Left forelimb (tissue), 1 donor: ENCODE measurements around the gene SENP7.
"Not testable (repeated sequence)": the region's sequence is repeated elsewhere in the genome, so short reads cannot be mapped to it uniquely, and the experiment has no call there.

ENCODE experiments used
- DNase-seq: peaks from one replicate; pipeline ENCODE4 v3.0.0-alpha.2; 2018; ENCODE audit warnings: low spot score

SENP7 gene

GRCh38 chr3:101527906-101528305, 14.9 kb upstream of the SENP7 start:
- no peak for DNase-seq

GRCh38 chr3:101527441-101527840, 14.4 kb upstream of the SENP7 start:
- no peak for DNase-seq

GRCh38 chr3:101521211-101521701, 8.2 kb upstream of the SENP7 start:
- DNase-seq, result no peak

GRCh38 chr3:101519685-101520365, 6.8 kb upstream of the SENP7 start:
- DNase-seq, result no peak

- DNase-seq, result no peak
Measured at GRCh38 chr3:101518421-101518871, 5.4 kb upstream of the SENP7 start.

GRCh38 chr3:101513419-101513986, 491 bp upstream of the SENP7 start:
- no peak for DNase-seq

- DNase-seq, result no peak
Measured at GRCh38 chr3:101512396-101512645, 691 bp downstream of the SENP7 start.

GRCh38 chr3:101509811-101510210, 3.2 kb downstream of the SENP7 start:
- DNase-seq, result no peak

- DNase-seq, result no peak
Measured at GRCh38 chr3:101509281-101509680, 3.7 kb downstream of the SENP7 start.

GRCh38 chr3:101501783-101502182, 11.2 kb downstream of the SENP7 start:
- DNase-seq, result no peak

GRCh38 chr3:101500208-101500607, 12.8 kb downstream of the SENP7 start:
- DNase-seq, result no peak

GRCh38 chr3:101497803-101498202, 15.2 kb downstream of the SENP7 start:
- DNase-seq, result no peak

GRCh38 chr3:101495552-101495951, 17.5 kb downstream of the SENP7 start:
- no peak for DNase-seq

- DNase-seq, result no peak
Measured at GRCh38 chr3:101484805-101485620, 28.0 kb downstream of the SENP7 start.

- no peak for DNase-seq
Measured at GRCh38 chr3:101478980-101479379, 34.0 kb downstream of the SENP7 start.

- DNase-seq, result not testable (repeated sequence)
Measured at GRCh38 chr3:101474841-101475552, 38.0 kb downstream of the SENP7 start.

GRCh38 chr3:101468676-101469075, 44.3 kb downstream of the SENP7 start:
- DNase-seq, result not testable (repeated sequence)

- DNase-seq, result not testable (repeated sequence)
Measured at GRCh38 chr3:101467310-101467663, 45.7 kb downstream of the SENP7 start.

- DNase-seq, result no peak
Measured at GRCh38 chr3:101466465-101467309, 46.3 kb downstream of the SENP7 start.

- no peak for DNase-seq
Measured at GRCh38 chr3:101464235-101464634, 48.8 kb downstream of the SENP7 start.

GRCh38 chr3:101461451-101461850, 51.6 kb downstream of the SENP7 start:
- no peak for DNase-seq

GRCh38 chr3:101458387-101458786, 54.6 kb downstream of the SENP7 start:
- DNase-seq, result no peak
